Astrocyte of the spinal cord (primary cell): ENCODE measurements around the gene PUSL1.
"Not testable (repeated sequence)": the region's sequence is repeated elsewhere in the genome, so short reads cannot be mapped to it uniquely, and the experiment has no call there.

Source experiments
- DNase-seq: peaks from one replicate; pipeline ENCODE4 v3.0.0; 2011; ENCODE audit warnings: low read depth, low spot score
- H3K4me3 ChIP-seq: 2 replicates; pipeline ENCODE4 v1.5.1; 2011; ENCODE audit warnings: low read depth, mild to moderate bottlenecking, low read length, moderate library complexity
- CTCF ChIP-seq: IDR thresholded peaks from 2 replicates; pipeline ENCODE4 v1.5.1; 2012; ENCODE audit warnings: low read depth, mild to moderate bottlenecking, low read length, inconsistent platforms
- in situ Hi-C: cut with HindIII; loops from 2 replicates; pipeline ENCODE4 v1.10.0; 2017; ENCODE audit warnings: low sequenced_read_pairs

Gene PUSL1

GRCh38 chr1:1313500-1314236 is 5.3 kb downstream of the PUSL1 start:
- TF ChIP-seq CTCF = no peak
- no peak overlapping the region for H3K4me3 ChIP-seq
- in situ Hi-C loops = no loop called here
- DNase-seq = no peak

- DNase-seq = no peak
- no peak overlapping the region for H3K4me3 ChIP-seq
- TF ChIP-seq CTCF = no peak
- in situ Hi-C loops = no loop called here
Observed at GRCh38 chr1:1314237-1314586, 5.8 kb downstream of the PUSL1 start.

GRCh38 chr1:1314678-1315335 is 6.4 kb downstream of the PUSL1 start:
- no peak for DNase-seq
- no peak for TF ChIP-seq CTCF
- no peak overlapping the region for H3K4me3 ChIP-seq
- in situ Hi-C loops = no loop called here

GRCh38 chr1:1315435-1315954 is 7.1 kb downstream of the PUSL1 start:
- no peak for DNase-seq
- in situ Hi-C loops = no loop called here
- no peak overlapping the region for H3K4me3 ChIP-seq
- no peak for TF ChIP-seq CTCF

GRCh38 chr1:1316199-1316598 is 7.8 kb downstream of the PUSL1 start:
- in situ Hi-C loops, H3K4me3 ChIP-seq: not testable (repeated sequence)

GRCh38 chr1:1317420-1317819 is 9.0 kb downstream of the PUSL1 start:
- in situ Hi-C loops = no loop called here
- TF ChIP-seq CTCF = no peak
- no peak for DNase-seq
- no peak overlapping the region for H3K4me3 ChIP-seq

More at GRCh38 chr1:1316199-1316598, 7.8 kb downstream of the PUSL1 start:
- DNase-seq = not testable (repeated sequence)

- in situ Hi-C loops = no loop called here
- peak; percentile 95 for DNase-seq
- H3K4me3 ChIP-seq = no peak overlapping the region
- TF ChIP-seq CTCF = no peak
Observed at GRCh38 chr1:1318131-1318652, 9.8 kb downstream of the PUSL1 start.
